HuH-7.5 (cell line): ENCODE results near the gene SIT1.
"Not testable (repeated sequence)": the region's sequence is repeated elsewhere in the genome, so short reads cannot be mapped to it uniquely, and the experiment has no call there.

Experiments
- DNase-seq: peaks from one replicate; pipeline ENCODE4 v3.0.0; 2011; ENCODE audit warnings: low spot score

SIT1 gene

DNA sequence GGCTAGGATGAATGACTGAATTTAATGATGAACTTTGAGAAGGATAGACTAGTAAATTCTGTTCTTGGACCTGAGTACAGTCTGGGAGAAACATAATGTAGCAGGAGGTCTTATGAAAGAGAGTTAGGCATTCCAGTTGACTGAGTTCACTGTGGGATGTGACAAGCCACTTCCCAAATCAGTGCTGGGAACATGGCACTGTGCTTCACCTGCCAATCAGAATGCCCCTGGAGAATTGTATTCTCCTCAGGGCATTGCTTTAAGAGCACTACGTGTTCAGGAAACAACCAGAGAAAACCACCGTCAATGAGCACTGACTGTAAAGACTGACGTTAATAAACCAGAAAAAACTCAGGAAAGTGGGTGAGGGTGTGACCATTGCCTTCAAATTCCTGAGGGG, 8.6 kb upstream of the SIT1 start:
- no peak for DNase-seq

DNA sequence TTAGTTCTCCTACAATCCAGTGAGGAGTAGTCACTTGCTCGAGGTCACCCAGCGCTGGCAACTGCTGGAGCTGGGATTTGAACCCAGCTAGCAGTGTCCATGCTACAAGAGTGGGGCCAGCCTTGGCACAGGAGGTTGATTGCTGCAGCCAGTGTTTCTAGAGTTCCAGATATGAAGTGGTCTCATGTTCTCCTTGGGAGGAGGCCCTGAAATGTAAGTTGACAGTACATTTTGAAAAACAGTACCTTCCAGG, 8.2 kb upstream of the SIT1 start:
- DNase-seq: no peak

DNA sequence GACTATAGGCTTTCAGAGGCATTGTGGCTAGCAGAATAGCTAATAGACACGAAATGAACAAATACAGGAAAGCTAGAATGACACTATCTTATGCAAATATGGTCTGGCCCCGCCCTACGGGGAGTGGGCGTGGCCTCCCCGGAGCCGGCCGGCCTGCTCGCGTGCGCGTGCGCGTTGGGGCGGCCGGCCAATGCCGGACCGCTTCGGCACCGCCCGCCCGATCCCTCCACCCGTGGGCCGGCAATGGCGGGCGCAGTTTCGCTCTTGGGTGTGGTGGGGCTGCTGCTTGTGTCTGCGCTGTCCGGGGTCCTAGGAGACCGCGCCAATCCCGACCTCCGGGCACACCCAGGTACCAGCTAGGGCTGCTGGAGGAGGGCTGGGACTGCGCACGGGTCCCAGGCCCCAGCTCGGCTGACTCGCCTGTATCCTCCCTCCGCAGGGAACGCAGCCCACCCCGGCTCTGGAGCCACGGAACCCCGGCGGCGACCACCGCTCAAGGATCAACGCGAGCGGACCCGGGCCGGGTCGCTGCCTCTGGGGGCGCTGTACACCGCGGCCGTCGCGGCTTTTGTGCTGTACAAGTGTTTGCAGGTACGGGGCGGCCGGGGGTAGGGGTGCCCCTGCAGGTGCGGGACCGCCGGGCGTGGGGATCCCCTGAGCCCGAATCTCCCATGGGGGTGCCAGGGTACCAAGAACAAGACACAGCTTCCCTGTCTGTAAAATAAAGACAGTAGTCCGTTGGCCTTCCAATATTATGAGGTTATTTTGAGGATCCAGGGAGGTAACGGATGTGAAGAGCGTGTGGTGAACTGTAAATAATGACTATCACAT, 7.6 kb upstream of the SIT1 start, which contains the start of gene CCDC107:
TSS of gene CCDC107 (plus strand) at position 156 of the 831 bp plus-strand sequence. CDS start at position 244, 88 bp downstream.
- peak; percentile 83 for DNase-seq

DNA sequence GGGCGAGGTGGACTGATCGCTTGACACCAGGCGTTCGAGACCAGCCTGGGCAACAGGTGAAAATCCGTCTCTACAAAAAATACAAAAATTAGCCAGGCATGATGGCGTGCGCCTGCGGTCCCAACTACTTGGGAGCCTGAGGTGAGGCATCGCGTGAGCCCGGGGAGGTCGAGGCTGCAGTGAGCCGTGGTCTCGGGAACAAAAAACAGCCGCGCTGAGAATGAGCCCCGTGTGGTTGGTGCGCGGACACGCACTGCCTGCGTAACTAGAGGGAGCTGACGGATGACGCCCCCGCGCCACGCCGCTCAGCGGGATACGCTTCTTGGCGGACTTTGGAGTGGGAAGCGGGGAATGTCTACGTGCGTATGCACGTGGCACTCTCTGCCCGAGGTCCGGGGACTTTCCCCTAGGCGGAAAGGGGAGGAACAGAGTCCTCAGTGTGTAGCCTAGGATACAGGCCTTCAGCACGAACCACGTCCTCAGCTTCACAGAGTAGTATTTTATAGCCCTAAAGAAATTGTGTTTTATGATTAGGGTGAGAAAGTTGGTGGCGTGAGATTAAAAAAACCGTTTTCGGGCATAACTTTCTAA, 6.9 kb upstream of the SIT1 start, which contains the start of gene RMRP:
TSS of gene RMRP (minus strand) at position 474 of the 591 bp plus-strand sequence.
- DNase-seq: peak; percentile 94

DNA sequence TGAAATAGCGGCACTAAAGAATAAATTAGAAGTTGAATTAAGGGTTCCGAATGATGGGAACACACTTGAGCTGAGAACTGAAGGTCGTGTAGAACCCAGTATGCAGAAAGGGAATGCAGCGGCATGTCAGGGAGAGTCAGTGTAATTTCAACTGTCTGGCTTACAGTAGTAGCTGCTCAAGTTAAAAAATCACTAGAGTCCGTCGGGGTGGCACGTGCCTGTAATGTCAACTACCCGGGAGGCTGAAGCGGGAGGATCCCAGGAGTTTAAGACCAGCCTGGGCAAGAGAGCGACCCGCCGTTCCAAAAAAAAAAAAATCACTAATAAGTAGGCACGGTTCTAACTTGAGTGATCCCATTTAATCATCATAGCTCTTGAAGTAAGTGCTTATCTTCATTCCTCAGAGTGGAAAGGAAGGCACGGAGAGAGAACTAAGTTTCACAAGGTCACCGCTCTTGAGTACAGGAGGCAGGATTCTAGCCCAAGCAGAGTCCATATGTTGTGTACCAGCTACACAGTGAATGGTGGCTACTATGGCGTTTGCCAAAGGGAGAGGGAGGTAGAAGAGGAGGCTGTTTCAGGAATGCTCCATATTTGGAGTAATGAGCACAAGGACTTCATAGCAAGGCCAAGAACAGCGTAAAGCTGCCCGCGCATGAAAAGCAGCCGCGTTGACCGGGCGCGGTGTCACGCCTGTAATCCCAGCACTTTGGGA, 6.3 kb upstream of the SIT1 start:
- DNase-seq: no peak

DNA sequence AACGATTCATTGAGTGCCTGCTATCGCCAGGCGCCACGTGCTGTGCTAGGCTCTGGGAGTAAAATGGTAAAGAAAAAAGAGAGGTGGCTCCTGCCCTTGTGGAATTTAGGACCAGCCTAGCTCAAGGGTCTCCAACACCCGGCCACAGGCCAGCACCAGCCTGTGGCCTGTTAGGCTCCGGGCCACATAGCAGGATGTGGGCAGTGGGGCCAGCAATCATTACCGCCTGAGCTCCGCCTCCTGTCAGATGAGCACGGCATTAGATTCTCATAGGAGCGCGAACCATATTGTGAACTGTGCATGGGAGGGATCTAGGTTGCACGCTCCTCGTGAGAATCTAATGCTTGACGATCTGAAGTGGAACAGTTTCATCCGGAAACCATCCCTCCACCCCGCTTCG, 5.6 kb upstream of the SIT1 start:
- no peak for DNase-seq

DNA sequence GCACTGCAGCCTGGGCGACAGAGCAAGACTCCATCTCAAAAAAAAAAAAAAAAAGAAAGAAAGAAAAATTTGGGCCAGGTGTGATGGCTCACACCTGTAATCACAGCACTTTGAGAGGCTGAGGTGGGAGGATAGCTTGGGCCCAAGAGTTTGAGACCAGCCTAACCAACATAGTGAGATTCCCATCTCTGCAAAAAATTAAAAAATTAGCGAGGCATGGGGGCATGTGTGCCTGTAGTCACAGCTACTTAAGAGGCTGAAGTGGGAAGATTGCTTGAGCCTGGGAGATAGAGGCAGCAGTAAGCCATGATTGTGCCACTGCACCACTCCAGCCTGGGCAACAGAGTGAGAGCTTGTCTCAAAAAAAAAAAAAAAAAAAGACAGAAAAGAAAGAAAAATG, 2.9 kb upstream of the SIT1 start:
- no peak for DNase-seq

DNA sequence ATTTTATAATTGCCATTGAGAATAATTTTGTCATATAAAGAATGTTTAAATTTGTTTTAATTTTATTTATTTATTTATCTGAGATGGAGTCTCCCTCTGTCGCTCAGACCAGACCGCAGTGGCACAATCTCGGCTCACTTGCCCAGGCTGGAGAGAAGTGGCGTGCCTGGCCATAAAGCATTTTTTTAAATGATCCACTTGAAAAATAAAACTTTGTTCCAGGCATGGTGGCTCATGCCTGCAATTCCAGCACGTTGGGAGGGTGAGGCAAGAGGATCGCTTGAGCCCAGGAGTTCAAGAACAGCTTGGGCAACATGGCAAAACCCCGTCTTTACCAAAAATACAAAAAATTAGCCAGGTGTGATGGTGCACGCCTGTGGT, 2.1 kb upstream of the SIT1 start:
- DNase-seq: no peak

DNA sequence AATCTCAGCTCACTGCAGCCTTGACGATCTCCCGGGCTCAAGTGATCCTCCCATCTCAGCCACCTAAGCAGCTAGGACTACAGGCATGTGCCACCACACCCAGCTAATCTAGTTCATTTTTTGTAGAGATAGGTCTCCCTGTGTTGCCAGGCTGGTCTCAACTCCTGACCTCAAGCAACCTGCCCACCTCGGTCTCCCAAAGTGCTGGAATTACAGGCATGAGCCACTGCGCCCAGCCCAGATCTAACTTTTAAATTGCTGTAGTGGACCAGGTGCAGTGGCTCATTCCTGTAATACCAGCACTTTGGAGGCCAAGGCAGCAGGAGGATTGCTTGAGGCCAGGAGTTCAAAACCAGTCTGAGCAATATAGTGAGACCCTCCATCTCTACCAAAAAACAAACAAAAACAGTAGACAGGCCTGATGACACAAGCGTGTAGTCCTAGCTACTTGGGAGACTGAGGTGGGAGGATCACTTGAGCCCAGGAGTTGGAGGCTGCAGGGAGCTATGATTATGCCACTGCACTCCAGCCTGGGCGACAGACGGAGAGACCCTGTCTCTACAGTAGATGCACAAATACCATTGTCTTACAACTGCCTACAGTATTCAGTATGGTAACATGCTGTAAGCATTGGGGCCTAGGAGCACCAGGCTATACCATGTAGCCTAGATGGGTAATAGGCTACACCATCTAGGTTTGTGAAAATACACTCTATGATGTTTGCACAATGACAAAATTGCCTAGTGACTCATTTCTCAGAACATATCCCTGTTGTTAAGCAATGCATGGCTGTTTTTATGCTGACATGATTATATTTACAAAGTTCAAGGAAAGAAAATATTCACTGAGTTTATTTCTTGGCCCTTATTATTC, 1.5 kb upstream of the SIT1 start:
- DNase-seq: no peak

DNA sequence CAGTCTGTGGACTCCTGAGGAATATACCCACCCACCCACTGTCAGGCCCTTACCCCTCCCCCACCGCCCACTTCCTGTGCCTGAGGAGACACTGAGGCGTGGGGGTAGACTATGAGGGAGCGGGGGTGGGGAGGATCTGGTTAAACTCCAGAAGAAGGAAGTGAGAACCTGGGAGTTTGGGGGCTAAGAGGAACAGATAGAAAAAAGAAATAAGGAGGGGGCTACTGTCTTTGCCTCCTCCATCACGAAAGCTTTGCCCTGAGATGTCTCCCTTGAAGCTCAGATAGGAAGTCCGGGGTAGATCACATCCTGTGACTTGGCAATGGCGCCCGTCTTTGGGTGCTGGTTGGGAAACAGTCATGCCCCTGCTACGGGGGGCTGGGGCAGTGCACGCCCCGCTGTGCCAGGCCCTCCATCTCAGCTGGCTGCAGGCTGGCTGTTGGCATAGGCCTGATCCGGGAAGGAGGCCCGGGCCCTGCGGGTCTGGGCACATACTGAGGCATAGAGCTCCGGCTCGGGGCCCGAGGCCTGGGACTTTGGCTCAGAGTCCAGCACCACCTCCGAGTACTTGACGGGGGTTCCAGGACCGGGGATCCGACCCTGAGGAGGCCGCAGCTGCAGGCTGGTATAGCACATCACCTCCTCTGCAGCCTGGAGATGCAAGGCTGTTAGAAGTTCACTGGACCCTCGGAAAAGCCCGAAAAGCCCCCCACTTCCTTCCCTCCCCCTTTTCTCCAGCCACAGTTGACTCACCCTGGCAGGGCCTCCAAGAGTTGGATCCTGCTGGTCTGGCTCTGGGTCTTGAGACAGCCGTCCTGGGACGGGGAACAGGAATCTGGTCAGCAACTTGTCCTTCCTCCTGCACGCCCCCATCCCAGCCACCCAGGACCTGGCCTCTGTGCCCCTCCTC, 1.0 kb downstream of the SIT1 start:
- no peak for DNase-seq

DNA sequence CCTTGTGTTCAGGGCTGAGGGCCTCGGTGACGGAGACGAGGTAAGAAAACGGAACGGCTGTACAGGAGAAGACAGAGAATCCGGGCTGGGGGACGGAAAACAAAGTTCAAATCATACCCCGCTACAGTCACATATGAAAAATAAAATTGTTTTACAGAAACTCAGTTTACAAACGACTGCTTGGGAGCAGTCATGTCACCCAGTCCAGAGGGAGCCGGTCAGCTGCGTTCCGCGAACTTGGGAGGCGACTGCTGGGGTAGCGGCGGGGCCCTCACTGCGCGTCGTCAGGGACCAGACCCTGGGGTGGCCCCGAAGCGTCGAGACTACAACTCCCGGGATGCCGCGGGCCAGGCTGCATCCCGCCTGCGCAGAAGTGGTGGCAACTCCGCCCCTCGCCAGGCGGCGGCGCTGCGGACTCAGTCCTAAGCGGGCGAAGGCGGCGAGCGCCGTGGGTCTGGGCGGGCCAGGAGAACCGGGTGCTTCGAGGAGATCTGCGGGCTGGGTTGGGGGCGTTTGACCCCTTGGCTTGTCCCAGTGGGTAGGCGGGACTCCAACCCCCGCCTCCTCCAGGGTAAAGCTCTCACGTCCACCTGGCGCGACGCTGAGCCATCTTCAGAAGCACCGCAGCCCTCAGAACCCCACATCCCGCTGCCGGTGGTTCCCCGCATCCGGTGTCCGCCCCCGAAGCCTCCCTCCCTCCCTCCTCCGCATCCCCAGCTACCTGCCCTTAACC, 4.0 kb downstream of the SIT1 start:
- peak; percentile 92 for DNase-seq

DNA sequence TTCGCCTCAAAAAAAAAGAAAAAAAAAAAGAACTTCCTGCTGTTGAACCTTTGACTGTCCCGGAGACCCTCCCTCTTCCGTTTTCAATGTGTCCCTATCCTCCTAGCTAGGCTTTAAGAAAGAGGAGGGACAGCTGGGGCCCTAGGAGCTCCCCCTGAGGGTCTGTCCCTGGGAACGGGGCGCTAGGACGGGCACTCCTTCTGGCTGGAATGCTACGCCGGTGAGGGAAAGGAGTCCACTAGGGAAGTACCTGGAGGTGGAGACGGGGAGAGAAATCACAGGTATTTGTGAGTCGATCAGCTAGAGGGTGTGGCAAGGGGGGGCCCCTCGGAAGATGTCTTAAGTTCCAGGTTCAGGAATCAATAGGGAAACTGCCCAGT, 4.6 kb downstream of the SIT1 start:
- DNase-seq: peak; percentile 67

DNA sequence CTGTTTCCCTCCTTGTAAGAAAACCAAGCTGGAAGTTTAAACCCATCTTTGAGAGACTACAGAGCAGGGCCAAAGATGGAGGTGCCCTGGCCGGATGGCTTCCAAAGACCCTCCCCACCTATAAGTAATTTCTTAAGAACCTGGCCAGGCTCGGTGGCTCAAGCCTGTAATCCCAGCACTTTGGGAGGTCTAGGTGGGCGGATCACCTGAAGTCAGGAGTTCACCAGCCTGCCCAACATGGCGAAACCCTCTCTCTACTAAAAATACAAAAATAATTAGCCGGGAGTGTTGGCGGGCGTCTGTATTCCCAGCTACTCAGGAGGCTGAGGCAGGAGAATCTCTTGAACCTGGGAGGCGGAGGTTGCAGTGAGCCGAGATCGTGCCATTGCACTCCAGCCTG, 5.0 kb downstream of the SIT1 start:
- DNase-seq: not testable (repeated sequence)

DNA sequence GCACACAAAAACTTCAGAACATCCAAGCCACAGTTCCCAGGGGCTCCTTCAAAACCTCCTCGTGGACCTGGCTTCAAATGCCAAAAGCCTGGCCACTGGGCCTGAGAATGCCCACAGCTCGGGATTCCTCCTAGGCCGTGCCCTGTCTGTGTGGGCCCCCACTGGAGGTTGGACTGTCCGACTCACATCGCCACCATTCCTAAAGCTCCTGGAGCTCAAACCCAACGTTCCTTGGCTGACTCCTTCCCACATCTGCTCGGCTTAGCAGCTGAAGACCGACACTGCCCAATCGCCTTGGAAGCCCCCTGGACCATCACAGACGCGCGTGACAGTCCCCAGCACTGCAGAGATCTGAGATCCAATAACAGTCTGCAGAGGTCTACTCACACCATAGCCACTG, 7.7 kb downstream of the SIT1 start:
- DNase-seq: no peak

DNA sequence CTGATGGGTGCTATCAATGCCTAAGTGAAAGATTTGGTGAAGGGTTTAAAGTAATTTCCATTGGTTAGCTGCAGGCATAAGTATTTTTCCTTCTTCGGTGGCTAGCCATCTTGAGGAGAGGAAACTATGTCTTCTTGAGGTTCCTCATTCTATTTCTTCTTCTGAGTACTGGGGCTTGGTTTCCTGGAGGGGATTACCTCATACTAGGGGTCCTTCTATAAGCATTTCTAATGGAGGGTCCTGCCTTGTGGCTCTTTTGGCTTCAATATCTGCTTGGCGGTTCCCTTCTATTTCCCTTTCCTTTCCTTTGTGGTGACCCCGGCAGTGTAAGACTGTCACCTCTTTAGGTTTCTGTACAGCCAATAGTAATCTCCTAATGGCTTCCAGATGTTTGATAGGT, 9.3 kb downstream of the SIT1 start:
- DNase-seq: not testable (repeated sequence)

DNA sequence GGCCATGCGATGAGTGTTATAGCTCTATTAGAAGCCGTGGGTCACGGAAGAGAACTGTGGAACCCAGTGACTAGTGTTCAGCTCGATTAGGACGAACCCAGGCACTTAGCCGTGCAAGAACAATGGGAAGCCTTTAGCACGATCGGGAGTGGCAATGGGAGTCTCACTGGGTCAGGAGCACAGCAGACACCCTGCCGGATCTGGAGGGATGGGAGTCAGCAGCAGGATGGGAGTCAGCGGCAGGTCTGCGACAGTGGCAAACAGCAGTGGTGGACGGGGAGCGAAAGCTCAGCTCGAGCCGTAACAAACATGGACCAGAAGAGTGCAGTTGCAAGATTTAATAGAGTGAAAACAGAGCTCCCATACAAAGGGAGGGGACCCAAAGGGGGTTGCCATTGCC, 10.3 kb downstream of the SIT1 start:
- DNase-seq: not testable (repeated sequence)

DNA sequence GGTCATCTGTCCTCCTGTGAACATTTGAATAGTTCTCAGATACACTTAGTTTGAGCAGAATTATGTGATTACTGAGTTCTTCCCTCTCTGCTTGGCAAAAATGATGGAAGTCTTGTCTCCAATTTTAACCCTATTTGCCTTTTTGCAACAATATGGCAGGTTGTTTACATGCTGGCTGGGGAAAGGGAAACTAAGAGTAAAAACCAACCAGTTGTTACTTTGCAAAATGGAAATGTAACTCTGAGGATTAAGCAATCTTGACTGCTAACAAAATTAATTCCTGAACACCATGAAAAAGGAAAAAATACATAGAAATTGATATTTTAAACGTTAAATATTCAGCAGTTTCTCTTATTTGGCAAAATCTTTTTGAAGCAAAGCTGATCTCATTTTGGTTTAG, 11.1 kb downstream of the SIT1 start:
- no peak for DNase-seq

DNA sequence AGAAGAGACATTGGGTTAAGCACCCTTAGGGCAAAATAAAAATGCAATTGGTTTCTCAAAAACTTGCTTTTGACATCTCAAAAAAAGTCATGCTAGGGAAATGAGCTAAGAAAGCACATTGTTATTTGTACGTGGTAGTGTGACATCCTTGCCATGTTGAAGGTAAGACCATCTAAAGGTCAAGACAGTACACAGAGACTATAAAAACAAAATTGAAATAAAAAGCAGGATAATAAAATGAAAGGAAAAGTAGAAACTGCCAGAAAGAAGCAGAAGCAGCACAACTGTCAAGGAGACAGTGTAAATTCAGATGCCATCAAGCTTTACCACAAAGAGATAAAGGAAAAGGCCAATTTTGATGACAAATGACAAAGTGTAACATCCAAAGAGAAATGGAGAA, 11.5 kb downstream of the SIT1 start:
- DNase-seq: not testable (repeated sequence)

DNA sequence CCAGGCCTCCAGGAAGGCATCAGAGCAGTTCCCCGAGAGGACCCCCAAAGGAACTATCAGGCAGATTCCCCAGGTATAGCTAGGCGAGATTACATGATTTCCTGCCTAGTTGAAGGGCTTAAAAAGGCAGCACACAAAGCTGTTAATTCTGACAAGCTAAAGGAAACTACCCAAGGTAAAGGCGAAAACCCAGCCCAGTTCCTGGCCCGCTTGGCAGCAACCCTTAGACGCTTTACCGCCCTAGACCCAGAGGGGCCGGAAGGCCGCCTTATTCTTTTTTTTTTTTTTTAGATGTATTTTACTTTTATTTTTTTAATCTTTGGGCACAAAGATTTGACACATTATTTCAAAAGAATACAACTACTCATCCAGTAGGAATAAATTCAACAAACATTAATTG, 12.0 kb downstream of the SIT1 start:
- DNase-seq: not testable (repeated sequence)

DNA sequence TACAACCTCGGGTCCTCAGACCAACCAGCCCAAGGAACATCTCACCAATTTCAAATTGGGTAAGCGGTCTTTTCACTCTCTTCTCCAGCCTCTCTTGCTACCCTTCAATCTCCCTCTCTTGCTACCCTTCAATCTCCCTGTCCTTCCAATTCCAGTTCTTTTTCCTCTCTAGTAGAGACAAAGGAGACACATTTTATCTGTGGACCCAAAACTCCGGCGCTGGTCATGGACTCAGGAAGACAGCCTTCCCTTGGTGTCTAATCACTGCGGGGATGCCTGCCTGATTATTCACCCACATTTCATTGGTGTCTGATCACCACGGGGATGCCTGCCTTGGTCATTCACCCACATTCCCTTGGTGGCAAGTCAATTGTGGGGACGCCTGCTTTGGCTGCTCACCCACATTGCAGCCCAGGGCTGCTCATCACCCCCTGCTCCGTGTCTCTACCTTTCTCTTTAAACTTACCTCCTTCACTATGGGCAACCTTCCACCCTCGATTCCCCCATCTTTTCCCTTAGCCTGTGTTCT, 13.2 kb downstream of the SIT1 start:
- DNase-seq: not testable (repeated sequence)
